B cell (primary cell): ENCODE measurements around the gene PSEN1. TPM values are rescaled to one million over a fixed set of nuclear protein-coding genes. Genes with fewer than 3 reads are reported as not detected.

Experiments used
- ATAC-seq: fragments of 200-7000 bp; cut with Tn5 transposase; one replicate; pipeline ENCODE4 v1.10.0; 2021; ENCODE audit warnings: low read depth, mild to moderate bottlenecking, moderate number of reproducible peaks, moderate library complexity
- CTCF ChIA-PET: fragments of 350-600 bp; sonication (Branson Sonifier 250); formaldehyde crosslinking; loops from one replicate; lab custom pipeline; 2021; ENCODE audit warnings: antibody characterized with exemption, inconsistent platforms; lab: Charles Lee
- POLR2A ChIA-PET: fragments of 350-600 bp; sonication (Branson Sonifier 250); formaldehyde crosslinking; loops from one replicate; lab custom pipeline; 2021; ENCODE audit warnings: antibody characterized with exemption; lab: Charles Lee
- DNase-seq: peaks from one replicate; pipeline ENCODE4 v3.0.0; 2013
- H2AFZ ChIP-seq: 2 replicates; pipeline ENCODE4 v1.6.1; 2012; ENCODE audit warnings: mild to moderate bottlenecking, low read depth, low read length; ENCODE audit not compliant: insufficient read depth, poor library complexity, severe bottlenecking
- H3K27ac ChIP-seq, 2 donors: 1 replicate in 1 of 2; 2 replicates in 1 of 2; pipeline ENCODE4 v1.5.1; 2012 to 2013; ENCODE audit warnings: low read length in 2 of 2, mild to moderate bottlenecking in 2 of 2, moderate library complexity in 1 of 2
- H3K27me3 ChIP-seq, 4 experiments: fragments of 200-600 bp in 1 of 4; sonication (generic) in 1 of 4; replicated peaks in 1 of 4; 1 replicate in 2 of 4; 2 replicates in 2 of 4; pipeline versions ENCODE4 v1.6.1 to v1.7.0; 2013 to 2016; ENCODE audit warnings: low read length in 3 of 4, mild to moderate bottlenecking in 2 of 4, mixed read lengths in 1 of 4, moderate library complexity in 1 of 4; ENCODE audit not compliant: insufficient read depth in 4 of 4, control insufficient read depth in 3 of 4; ENCODE audit errors: control extremely low read depth in 1 of 4
- H3K36me3 ChIP-seq, 2 experiments: replicated peaks in 1 of 2; 1 replicate in 1 of 2; 2 replicates in 1 of 2; pipeline versions ENCODE4 v1.6.1 to v1.7.1; 2013; ENCODE audit warnings: low read length in 1 of 2; ENCODE audit not compliant: insufficient read depth in 2 of 2, control insufficient read depth in 1 of 2; ENCODE audit errors: control extremely low read depth in 1 of 2, extremely low read depth in 1 of 2
- H3K4me1 ChIP-seq, 2 donors: fragments of 200-600 bp in 1 of 2; sonication (generic) in 1 of 2; 1 replicate in 1 of 2; 2 replicates in 1 of 2; pipeline versions ENCODE4 v1.5.1 to v1.6.1; 2013 to 2017; ENCODE audit warnings: low read length in 2 of 2; ENCODE audit not compliant: control insufficient read depth in 2 of 2, insufficient read depth in 2 of 2
- H3K4me2 ChIP-seq: replicated peaks from 2 replicates; pipeline ENCODE3; 2012; ENCODE audit warnings: mild to moderate bottlenecking, low read depth, low read length; ENCODE audit not compliant: poor library complexity, severe bottlenecking
- H3K4me3 ChIP-seq, 5 experiments: fragments of 200-600 bp in 1 of 5; sonication (generic) in 1 of 5; 1 replicate in 3 of 5; 2 replicates in 2 of 5; pipeline versions ENCODE4 v1.5.1 to v1.7.0; 2011 to 2016; ENCODE audit warnings: low read length in 4 of 5, mild to moderate bottlenecking in 4 of 5, low read depth in 2 of 5, control low read depth in 1 of 5, moderate library complexity in 1 of 5; ENCODE audit not compliant: insufficient read depth in 1 of 5; ENCODE audit errors: control extremely low read depth in 1 of 5, extremely low read depth in 1 of 5
- H3K79me2 ChIP-seq: fragments of 200-600 bp; sonication (generic); one replicate; pipeline ENCODE4 v1.6.0; 2016; ENCODE audit warnings: low read length; ENCODE audit not compliant: control insufficient read depth, insufficient read depth
- H3K9ac ChIP-seq: fragments of 200-600 bp; sonication (generic); 2 replicates; pipeline ENCODE4 v1.6.1; 2017; ENCODE audit warnings: mild to moderate bottlenecking, low read length, moderate library complexity
- H3K9me3 ChIP-seq, 3 donors: one replicate each; pipeline versions ENCODE4 v1.6.1 to v1.7.1; 2013; ENCODE audit warnings: low read length in 2 of 3; ENCODE audit not compliant: control insufficient read depth in 2 of 3, insufficient read depth in 1 of 3; ENCODE audit errors: control extremely low read depth in 1 of 3
- H4K20me1 ChIP-seq: 2 replicates; pipeline ENCODE4 v1.6.0; 2012; ENCODE audit warnings: mild to moderate bottlenecking, low read length; ENCODE audit not compliant: insufficient read depth, control insufficient read depth, poor library complexity, severe bottlenecking
- H3K27ac Mint-ChIP-seq: one replicate; pipeline ENCODE4 v1.8.0; 2021; ENCODE audit warnings: mixed read lengths
- H3K27me3 Mint-ChIP-seq: one replicate; pipeline ENCODE4 v1.8.0; 2021; ENCODE audit warnings: mixed read lengths
- H3K4me1 Mint-ChIP-seq: one replicate; pipeline ENCODE4 v1.8.0; 2021; ENCODE audit warnings: mixed read lengths
- H3K4me3 Mint-ChIP-seq: one replicate; pipeline ENCODE4 v1.8.0; 2021; ENCODE audit warnings: mixed read lengths
- H3K9me3 Mint-ChIP-seq: one replicate; pipeline ENCODE4 v1.8.0; 2022; ENCODE audit warnings: mixed read lengths; ENCODE audit not compliant: insufficient read depth
- CTCF ChIP-seq: fragments of 200-600 bp; IDR thresholded peaks from one replicate; pipeline ENCODE4 v1.8.0; 2022; ENCODE audit warnings: antibody characterized with exemption, mild to moderate bottlenecking
- EZH2 ChIP-seq: IDR thresholded peaks from 2 replicates; pipeline ENCODE4 v1.6.1; 2012; ENCODE audit warnings: borderline replicate concordance, low read depth, mild to moderate bottlenecking, moderate library complexity, low read length; ENCODE audit not compliant: insufficient read depth, poor library complexity, severe bottlenecking
- WGBS: methylation state at CpG from one replicate; pipeline ENCODE4 v1.1.5; 2013; ENCODE audit warnings: missing lambda C conversion rate; ENCODE audit not compliant: insufficient coverage; 5-methylcytosine and 5-hydroxymethylcytosine counted together
- intact Hi-C: fragments of 100-400 bp; cut with micrococcal nuclease; formaldehyde crosslinking; loops from one replicate; pipeline ENCODE4 v1.10.0; 2022
- polyA plus RNA-seq: library from polyadenylated mRNA; depleted of rRNA; stranded (reverse); fragments of >200 nt; gene quantifications from 2 replicates; pipeline ENCODE4 v1.2.3, GENCODE V29; 2012
- total RNA-seq, 2 donors: library from RNA; stranded (reverse); fragments of 120-200 nt in 1 of 2; gene quantifications; 1 replicate in 1 of 2; 2 replicates in 1 of 2; pipeline versions ENCODE4 v1.2.3 to v1.2.4, GENCODE V29; 2013 to 2022

The PSEN1 gene
- total and polyA plus RNA-seq, 2 donors (not counting 1 experiment from before 2014, with no cell fraction given), result 10.2 to 75.9 TPM

DNA sequence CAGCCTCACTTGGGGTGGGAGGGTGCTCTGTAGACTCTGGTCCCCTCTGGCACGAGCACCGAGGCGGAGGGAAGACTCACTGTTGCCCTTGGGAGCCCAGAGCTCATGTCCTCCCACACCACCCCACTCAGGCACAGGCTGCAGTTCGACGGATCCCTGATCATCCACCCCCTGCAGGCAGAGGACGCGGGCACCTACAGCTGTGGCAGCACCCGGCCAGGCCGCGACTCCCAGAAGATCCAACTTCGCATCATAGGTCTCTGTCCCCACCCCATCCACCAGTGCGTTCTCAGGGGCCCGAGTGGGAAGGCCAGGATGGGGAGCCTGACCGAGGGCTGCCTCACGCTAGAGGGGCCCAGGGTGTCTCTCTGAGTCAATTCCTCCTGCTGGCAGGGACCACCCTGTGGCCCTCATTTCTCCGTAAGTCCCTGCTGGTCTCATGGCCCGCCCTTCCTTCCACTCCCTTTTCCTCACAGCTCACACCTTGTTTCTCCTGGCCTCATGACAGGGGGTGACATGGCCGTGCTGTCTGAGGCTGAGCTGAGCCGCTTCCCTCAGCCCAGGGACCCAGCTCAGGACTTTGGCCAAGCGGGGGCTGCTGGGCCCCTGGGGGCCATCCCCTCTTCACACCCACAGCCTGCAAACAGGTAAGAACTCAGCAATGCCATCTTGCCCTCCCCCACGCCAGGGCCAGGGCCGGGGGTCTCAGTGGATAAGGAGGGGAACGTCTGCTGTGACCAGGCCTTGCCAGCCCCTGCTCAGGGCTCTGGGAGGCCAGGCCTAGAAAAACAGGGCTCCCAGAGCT, 128.0 kb downstream of the PSEN1 start:
- ChIA-PET CTCF (interaction anchor here (1.1 to 1.3 kb wide), 2 partner anchors 31 to 208 kb away, joined by 3 read pairs; no protein-coding TSS in a partner anchor), POLR2A (no interaction called here)
- ATAC-seq, result no peak
- Histone ChIP-seq H3K4me1 (peaks cover 0 to under 1% of the 10 kb centered on the region in 2 donors), H3K36me3 (no peaks in the 10 kb centered on the region), H3K27me3 (peaks cover 0 to 3% (median 0%) of the 10 kb centered on the region in 4 experiments), H3K4me3 (no peak overlapping the region), H4K20me1 (no peaks in the 10 kb centered on the region), H2AFZ (no peak overlapping the region), H3K27ac (no peak overlapping the region), H3K9me3 (no peaks in the 10 kb centered on the region), H3K4me2 (no peak overlapping the region), H3K79me2 (no peaks in the 10 kb centered on the region), H3K9ac (no peak overlapping the region)
- intact Hi-C loops, result no loop called here
- H3K27ac Mint-ChIP-seq, result no peak overlapping the region
- no peak for DNase-seq
- H3K9me3 Mint-ChIP-seq, result no peaks in the 10 kb centered on the region
- TF ChIP-seq EZH2 (no peak), CTCF (no peak)
- H3K27me3 Mint-ChIP-seq, result peaks cover 4% of the 10 kb centered on the region
- H3K4me1 Mint-ChIP-seq, result peaks cover 2% of the 10 kb centered on the region
- 95% methylated on average over 22 of the region's 23 CpGs for WGBS
- H3K4me3 Mint-ChIP-seq, result no peak overlapping the region
